ENCODE data around the gene MYL7.
"Not testable (repeated sequence)": the region's sequence is repeated elsewhere in the genome, so short reads cannot be mapped to it uniquely, and the experiment has no call there.

MYL7 gene

DNA sequence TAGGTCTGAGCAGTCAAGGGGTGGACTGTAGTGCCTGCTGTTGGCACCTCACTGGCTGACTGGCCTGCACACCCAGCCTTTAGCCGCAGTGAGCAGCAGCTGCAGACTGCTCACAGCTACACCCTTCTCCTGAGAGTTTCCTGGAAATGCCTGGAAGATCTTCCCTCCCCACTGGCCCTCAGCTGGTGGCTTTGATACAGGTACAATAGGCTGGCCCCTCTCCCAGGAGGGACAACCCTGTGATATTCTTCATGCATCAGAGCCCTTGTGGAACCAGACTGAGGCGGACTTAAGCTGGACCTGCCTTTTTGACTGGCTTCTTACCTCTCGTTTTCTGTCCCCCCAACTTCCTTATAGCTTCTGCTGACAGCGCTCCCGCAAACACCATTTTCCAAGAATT is 41.7 kb upstream of the MYL7 start:
- H3K27me3 ChIP-seq (ENCODE audit: control insufficient read depth, insufficient read depth, low read length) = peaks cover 5% of the 10 kb centered on the region
- H3K4me1 ChIP-seq (ENCODE audit: control insufficient read depth, insufficient read depth, low read length) = no peaks in the 10 kb centered on the region
- no peaks in the 10 kb centered on the region for H3K36me3 ChIP-seq (ENCODE audit: control insufficient read depth, insufficient read depth, low read length)
- no peaks in the 10 kb centered on the region for H3K9me3 ChIP-seq (ENCODE audit: control insufficient read depth, low read length)
- no peak overlapping the region for H3K4me3 ChIP-seq (ENCODE audit: low read length)
- H3K9ac ChIP-seq (ENCODE audit: low read length) = no peak overlapping the region

- Histone ChIP-seq H3K27me3 (ENCODE audit: control insufficient read depth, insufficient read depth, low read length) (peaks cover 5% of the 10 kb centered on the region), H3K9ac (ENCODE audit: low read length) (no peak overlapping the region), H3K9me3 (ENCODE audit: control insufficient read depth, low read length) (no peaks in the 10 kb centered on the region), H3K4me1 (ENCODE audit: control insufficient read depth, insufficient read depth, low read length) (no peaks in the 10 kb centered on the region), H3K36me3 (ENCODE audit: control insufficient read depth, insufficient read depth, low read length) (no peaks in the 10 kb centered on the region), H3K4me3 (ENCODE audit: low read length) (no peak overlapping the region)
Measured at GRCh38 chr7:44180631-44181030, 39.5 kb upstream of the MYL7 start.

DNA sequence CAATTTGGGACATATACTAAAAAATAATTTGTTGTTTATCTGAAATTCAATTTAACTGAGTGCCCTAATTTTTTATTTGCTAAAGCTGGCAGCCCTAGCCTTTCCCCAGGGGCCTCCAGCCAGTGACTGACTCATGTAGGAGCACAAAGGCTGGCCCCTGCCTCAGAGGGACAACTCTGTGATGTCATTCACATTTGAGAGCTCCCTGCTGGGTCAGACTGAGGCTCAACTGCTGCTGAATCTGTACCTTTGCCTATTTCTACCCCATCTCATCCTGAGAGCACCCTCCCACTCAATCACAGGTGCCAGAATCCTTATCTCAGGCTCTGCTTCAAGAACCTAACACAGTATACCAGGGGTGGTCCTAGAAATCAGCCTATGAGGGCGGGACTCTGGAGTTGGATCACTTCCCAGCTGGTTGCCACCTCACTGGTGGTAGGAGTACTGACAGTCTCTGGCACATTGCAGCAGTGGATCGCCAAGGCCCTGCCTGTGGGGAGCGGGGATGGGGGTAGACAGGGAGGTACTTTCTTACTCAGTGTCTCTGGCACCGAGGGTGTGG is 36.5 kb upstream of the MYL7 start:
- Histone ChIP-seq H3K4me1 (ENCODE audit: control insufficient read depth, insufficient read depth, low read length) (no peaks in the 10 kb centered on the region), H3K9ac (ENCODE audit: low read length) (no peak overlapping the region), H3K4me3 (ENCODE audit: low read length) (no peak overlapping the region), H3K27me3 (ENCODE audit: control insufficient read depth, insufficient read depth, low read length) (peaks cover 5% of the 10 kb centered on the region), H3K9me3 (ENCODE audit: control insufficient read depth, low read length) (no peaks in the 10 kb centered on the region), H3K36me3 (ENCODE audit: control insufficient read depth, insufficient read depth, low read length) (no peaks in the 10 kb centered on the region)

- Histone ChIP-seq H3K27me3 (ENCODE audit: control insufficient read depth, insufficient read depth, low read length) (peaks cover 5% of the 10 kb centered on the region), H3K4me3 (ENCODE audit: low read length) (no peak overlapping the region), H3K36me3 (ENCODE audit: control insufficient read depth, insufficient read depth, low read length) (no peaks in the 10 kb centered on the region), H3K4me1 (ENCODE audit: control insufficient read depth, insufficient read depth, low read length) (no peaks in the 10 kb centered on the region), H3K9ac (ENCODE audit: low read length) (no peak overlapping the region), H3K9me3 (ENCODE audit: control insufficient read depth, low read length) (no peaks in the 10 kb centered on the region)
Measured at GRCh38 chr7:44176486-44176885, 35.4 kb upstream of the MYL7 start.

DNA sequence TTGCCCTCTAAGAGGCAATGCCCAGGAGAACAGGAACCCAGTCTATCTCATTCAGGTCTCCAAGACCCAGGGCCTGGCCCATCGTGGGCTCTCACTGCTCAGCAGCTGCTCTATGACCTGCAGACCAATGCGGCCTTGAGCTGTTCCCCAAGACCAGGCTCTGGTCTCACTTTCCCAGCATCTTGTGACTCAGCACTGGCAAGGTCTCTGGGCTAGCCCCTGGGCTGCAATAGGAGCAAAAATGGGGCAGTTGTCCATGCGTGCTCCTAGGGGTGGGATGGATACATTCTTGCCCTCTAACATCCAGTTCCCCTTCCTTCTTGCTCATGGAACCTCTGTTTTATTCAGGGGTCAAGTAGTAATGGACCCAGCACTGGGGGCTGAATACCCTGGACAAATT is 34.6 kb upstream of the MYL7 start:
- H3K36me3 ChIP-seq (ENCODE audit: control insufficient read depth, insufficient read depth, low read length) = no peaks in the 10 kb centered on the region
- H3K4me1 ChIP-seq (ENCODE audit: control insufficient read depth, insufficient read depth, low read length) = no peaks in the 10 kb centered on the region
- H3K9ac ChIP-seq (ENCODE audit: low read length) = no peak overlapping the region
- no peaks in the 10 kb centered on the region for H3K9me3 ChIP-seq (ENCODE audit: control insufficient read depth, low read length)
- peaks cover 5% of the 10 kb centered on the region for H3K27me3 ChIP-seq (ENCODE audit: control insufficient read depth, insufficient read depth, low read length)
- no peak overlapping the region for H3K4me3 ChIP-seq (ENCODE audit: low read length)

DNA sequence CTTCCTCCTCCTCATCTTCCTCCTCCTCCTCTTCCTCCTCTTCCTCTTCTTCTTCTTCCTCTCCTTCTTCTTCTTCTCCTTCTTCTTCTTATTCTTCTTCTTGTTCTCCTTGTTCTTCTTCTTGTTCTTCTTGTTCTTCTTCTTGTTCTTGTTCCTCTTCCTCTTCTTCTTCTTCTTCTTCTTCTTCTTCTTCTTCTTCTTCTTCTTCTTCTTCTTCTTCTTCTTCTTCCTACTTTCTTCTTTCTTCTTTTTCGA is 33.5 kb upstream of the MYL7 start:
- H3K4me3 ChIP-seq (ENCODE audit: low read length); H3K9me3 ChIP-seq (ENCODE audit: control insufficient read depth, low read length); H3K27me3 ChIP-seq (ENCODE audit: control insufficient read depth, insufficient read depth, low read length); H3K4me1 ChIP-seq (ENCODE audit: control insufficient read depth, insufficient read depth, low read length); H3K36me3 ChIP-seq (ENCODE audit: control insufficient read depth, insufficient read depth, low read length); H3K9ac ChIP-seq (ENCODE audit: low read length): not testable (repeated sequence)

- peaks cover 4% of the 10 kb centered on the region for H3K27me3 ChIP-seq (ENCODE audit: control insufficient read depth, insufficient read depth, low read length)
- H3K4me1 ChIP-seq (ENCODE audit: control insufficient read depth, insufficient read depth, low read length) = no peaks in the 10 kb centered on the region
- H3K4me3 ChIP-seq (ENCODE audit: low read length) = no peak overlapping the region
- no peaks in the 10 kb centered on the region for H3K36me3 ChIP-seq (ENCODE audit: control insufficient read depth, insufficient read depth, low read length)
- H3K9ac ChIP-seq (ENCODE audit: low read length) = no peak overlapping the region
- H3K9me3 ChIP-seq (ENCODE audit: control insufficient read depth, low read length) = no peaks in the 10 kb centered on the region
Measured at GRCh38 chr7:44173911-44174693, 33.0 kb upstream of the MYL7 start.

GRCh38 chr7:44172803-44173424 is 31.8 kb upstream of the MYL7 start:
- no peak overlapping the region for H3K9ac ChIP-seq (ENCODE audit: low read length)
- H3K36me3 ChIP-seq (ENCODE audit: control insufficient read depth, insufficient read depth, low read length) = no peaks in the 10 kb centered on the region
- H3K9me3 ChIP-seq (ENCODE audit: control insufficient read depth, low read length) = no peaks in the 10 kb centered on the region
- no peaks in the 10 kb centered on the region for H3K4me1 ChIP-seq (ENCODE audit: control insufficient read depth, insufficient read depth, low read length)
- H3K4me3 ChIP-seq (ENCODE audit: low read length) = no peak overlapping the region
- H3K27me3 ChIP-seq (ENCODE audit: control insufficient read depth, insufficient read depth, low read length) = no peaks in the 10 kb centered on the region

- Histone ChIP-seq H3K9ac (ENCODE audit: low read length) (no peak overlapping the region), H3K4me1 (ENCODE audit: control insufficient read depth, insufficient read depth, low read length) (no peaks in the 10 kb centered on the region), H3K4me3 (ENCODE audit: low read length) (no peak overlapping the region)
Measured at GRCh38 chr7:44172352-44172751, 31.2 kb upstream of the MYL7 start.

DNA sequence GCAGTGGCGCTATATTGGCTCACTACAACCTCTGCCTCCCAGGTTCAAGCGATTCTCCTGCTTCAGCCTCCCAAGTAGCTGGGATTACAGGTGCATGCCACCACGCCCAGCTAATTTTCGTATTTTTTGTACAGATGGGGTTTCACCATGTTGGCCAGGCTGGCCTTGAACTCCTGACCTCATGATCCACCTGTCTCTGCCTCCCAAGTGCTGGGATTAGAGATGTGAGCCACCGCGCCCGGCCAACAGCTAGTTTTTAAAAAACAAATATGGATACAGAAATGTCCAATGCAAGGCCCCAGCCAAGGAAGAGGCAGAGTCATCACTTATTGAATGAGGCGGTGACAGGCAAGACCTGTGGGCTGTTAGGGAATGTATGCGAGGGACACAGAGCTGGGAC is 30.8 kb upstream of the MYL7 start:
- H3K9ac ChIP-seq (ENCODE audit: low read length); H3K36me3 ChIP-seq (ENCODE audit: control insufficient read depth, insufficient read depth, low read length); H3K4me1 ChIP-seq (ENCODE audit: control insufficient read depth, insufficient read depth, low read length); H3K9me3 ChIP-seq (ENCODE audit: control insufficient read depth, low read length); H3K4me3 ChIP-seq (ENCODE audit: low read length); H3K27me3 ChIP-seq (ENCODE audit: control insufficient read depth, insufficient read depth, low read length): not testable (repeated sequence)

More at GRCh38 chr7:44172352-44172751, 31.2 kb upstream of the MYL7 start:
- H3K36me3 ChIP-seq (ENCODE audit: control insufficient read depth, insufficient read depth, low read length) = no peaks in the 10 kb centered on the region
- H3K9me3 ChIP-seq (ENCODE audit: control insufficient read depth, low read length) = no peaks in the 10 kb centered on the region
- H3K27me3 ChIP-seq (ENCODE audit: control insufficient read depth, insufficient read depth, low read length) = no peaks in the 10 kb centered on the region

- no peaks in the 10 kb centered on the region for H3K36me3 ChIP-seq (ENCODE audit: control insufficient read depth, insufficient read depth, low read length)
- H3K27me3 ChIP-seq (ENCODE audit: control insufficient read depth, insufficient read depth, low read length) = no peaks in the 10 kb centered on the region
- no peaks in the 10 kb centered on the region for H3K4me1 ChIP-seq (ENCODE audit: control insufficient read depth, insufficient read depth, low read length)
- no peaks in the 10 kb centered on the region for H3K9me3 ChIP-seq (ENCODE audit: control insufficient read depth, low read length)
- no peak overlapping the region for H3K9ac ChIP-seq (ENCODE audit: low read length)
- no peak overlapping the region for H3K4me3 ChIP-seq (ENCODE audit: low read length)
Measured at GRCh38 chr7:44167920-44168319, 26.8 kb upstream of the MYL7 start.

- H3K36me3 ChIP-seq (ENCODE audit: control insufficient read depth, insufficient read depth, low read length) = no peaks in the 10 kb centered on the region
Measured at GRCh38 chr7:44163591-44163990, 22.5 kb upstream of the MYL7 start.

More at GRCh38 chr7:44163591-44163990, 22.5 kb upstream of the MYL7 start:
- H3K27me3 ChIP-seq (ENCODE audit: control insufficient read depth, insufficient read depth, low read length) = no peaks in the 10 kb centered on the region
- H3K4me3 ChIP-seq (ENCODE audit: low read length) = no peak overlapping the region
- no peaks in the 10 kb centered on the region for H3K9me3 ChIP-seq (ENCODE audit: control insufficient read depth, low read length)
- no peak overlapping the region for H3K9ac ChIP-seq (ENCODE audit: low read length)
- no peaks in the 10 kb centered on the region for H3K4me1 ChIP-seq (ENCODE audit: control insufficient read depth, insufficient read depth, low read length)

All from mucosa of stomach (tissue), 1 donor.